CD14-positive monocyte (primary cell): ENCODE results near the gene TBC1D20. TPM values are rescaled to one million over a fixed set of nuclear protein-coding genes. Genes with fewer than 3 reads are reported as not detected.

Experiments used
- polyA plus RNA-seq, 3 donors: library from polyadenylated mRNA; depleted of rRNA in 1 of 3; unstranded in 2 of 3; stranded (reverse) in 1 of 3; fragments of 300-500 nt in 2 of 3; fragments of >200 nt in 1 of 3; fragmentation: Illumina TruSeq in 2 of 3; gene quantifications; 1 replicate in 2 of 3; 2 replicates in 1 of 3; pipeline ENCODE4 v1.2.3, GENCODE V29; 2012 to 2021
- small RNA-seq: library from RNA; depleted of rRNA; stranded (forward); fragments of <200 nt; gene quantifications from one replicate; pipeline ENCODE3, GENCODE V24; 2012; ENCODE audit warnings: low read depth; ENCODE audit not compliant: insufficient read length

The TBC1D20 gene
- polyA plus RNA-seq, 3 donors: 10.5 to 24.7 (median 11.3) TPM

Small RNAs within 50 kb of the gene (small RNA-seq; reads per million reads assigned to genes)
- not detected for gene RF00019

Other genes with a start within 250 kb of the TBC1D20 start
- not detected for gene DEFB129, start 235.3 kb downstream of the TBC1D20 start, polyA plus RNA-seq
- gene DEFB132, start 204.8 kb downstream of the TBC1D20 start, polyA plus RNA-seq: not detected
- gene C20orf96, start 171.8 kb downstream of the TBC1D20 start, polyA plus RNA-seq: 1 to 10 TPM in 1 of 3 donors, under 1 TPM in 2; 0.28 to 9.3 (median 0.88) TPM
- gene ZCCHC3, start 165.0 kb downstream of the TBC1D20 start, polyA plus RNA-seq: 1 to 10 TPM; 4.5 to 9.2 (median 5.6) TPM
- under 1 TPM; 0.03 to 0.51 (median 0.12) TPM for gene SOX12, start 137.0 kb downstream of the TBC1D20 start, polyA plus RNA-seq
- gene NRSN2, start 115.4 kb downstream of the TBC1D20 start, polyA plus RNA-seq: under 1 TPM; 0.09 to 0.73 (median 0.56) TPM
- gene TRIB3, start 81.8 kb downstream of the TBC1D20 start, polyA plus RNA-seq: 10 to 100 TPM in 1 of 3 donors, 1 to 10 TPM in 2; 8.0 to 17.5 (median 9.4) TPM
- gene RBCK1, start 54.2 kb downstream of the TBC1D20 start, polyA plus RNA-seq: 100 to 1,000 TPM in 1 of 3 donors, 10 to 100 TPM in 2; 66.8 to 110 (median 70.8) TPM
- gene CSNK2A1, start 81.3 kb upstream of the TBC1D20 start, polyA plus RNA-seq: 10 to 100 TPM; 31.7 to 55.5 (median 35.2) TPM
- not detected for gene TCF15, start 147.8 kb upstream of the TBC1D20 start, polyA plus RNA-seq
- gene SRXN1, start 190.7 kb upstream of the TBC1D20 start, polyA plus RNA-seq: 10 to 100 TPM; 33.5 to 62.4 (median 56.6) TPM
- not detected for gene SCRT2, start 213.3 kb upstream of the TBC1D20 start, polyA plus RNA-seq